Neural crest cell (in vitro differentiated cells): ENCODE results near the gene NLRP5. TPM values are rescaled to one million over a fixed set of nuclear protein-coding genes. Genes with fewer than 3 reads are reported as not detected.
A peak's percentile ranks its signal among the peaks of the same experiment; 100 is the strongest.

Experiments used
- DNase-seq: peaks from one replicate; pipeline ENCODE4 v3.0.0; 2021; ENCODE audit warnings: low read depth, mixed read lengths, low spot score
- H3K27ac Mint-ChIP-seq: one replicate; pipeline ENCODE4 v1.8.0; 2021; ENCODE audit warnings: mild to moderate bottlenecking, mixed read lengths; ENCODE audit not compliant: unreplicated experiment
- H3K27me3 Mint-ChIP-seq: 2 replicates; pipeline ENCODE4 v1.8.0; 2021; ENCODE audit warnings: low read depth, mild to moderate bottlenecking, mixed read lengths
- H3K36me3 Mint-ChIP-seq: 2 replicates; pipeline ENCODE4 v1.8.0; 2021; ENCODE audit warnings: low read depth, mild to moderate bottlenecking, mixed read lengths
- H3K4me1 Mint-ChIP-seq: 2 replicates; pipeline ENCODE4 v1.8.0; 2021; ENCODE audit warnings: mixed read lengths
- H3K4me3 Mint-ChIP-seq: one replicate; pipeline ENCODE4 v1.8.0; 2021; ENCODE audit warnings: mild to moderate bottlenecking, mixed read lengths
- H3K9me3 Mint-ChIP-seq: 2 replicates; pipeline ENCODE4 v1.8.0; 2021; ENCODE audit warnings: mixed read lengths
- CTCF ChIP-seq: fragments of 200-600 bp; sonication (generic); conservative IDR thresholded peaks from 2 replicates; pipeline ENCODE4 v1.5.0; 2021; ENCODE audit warnings: antibody characterized with exemption, mild to moderate bottlenecking
- total RNA-seq: library from RNA; stranded (reverse); gene quantifications from 2 replicates; pipeline ENCODE4 v1.2.1, GENCODE V29; 2021

The NLRP5 gene
- total RNA-seq, 1 donor from 2014 or later: not detected

GRCh38 chr19:56106397-56106849, 119.8 kb downstream of the NLRP5 start:
- no peaks in the 10 kb centered on the region for H3K9me3 Mint-ChIP-seq
- no peaks in the 10 kb centered on the region for H3K27me3 Mint-ChIP-seq
- H3K27ac Mint-ChIP-seq: no peak overlapping the region
- peaks cover 2% of the 10 kb centered on the region for H3K36me3 Mint-ChIP-seq
- peaks cover 17% of the 10 kb centered on the region for H3K4me1 Mint-ChIP-seq
- no peak overlapping the region for H3K4me3 Mint-ChIP-seq
- TF ChIP-seq CTCF: no peak
- DNase-seq: no peak

- H3K36me3 Mint-ChIP-seq: no peaks in the 10 kb centered on the region
- H3K27ac Mint-ChIP-seq: peak overlapping the region; percentile 6
- no peak for TF ChIP-seq CTCF
- no peaks in the 10 kb centered on the region for H3K9me3 Mint-ChIP-seq
- no peaks in the 10 kb centered on the region for H3K27me3 Mint-ChIP-seq
- no peak overlapping the region for H3K4me3 Mint-ChIP-seq
- DNase-seq: no peak
- peaks cover 22% of the 10 kb centered on the region for H3K4me1 Mint-ChIP-seq
These were observed 120.4 kb downstream of the NLRP5 start for GRCh38 chr19:56106993-56107392.

- Mint-ChIP-seq H3K27me3 (no peaks in the 10 kb centered on the region), H3K4me1 (peaks cover 29% of the 10 kb centered on the region), H3K9me3 (no peaks in the 10 kb centered on the region), H3K27ac (no peak overlapping the region), H3K36me3 (no peaks in the 10 kb centered on the region), H3K4me3 (no peak overlapping the region)
- no peak for TF ChIP-seq CTCF
- DNase-seq: no peak
These were observed 121.2 kb downstream of the NLRP5 start for GRCh38 chr19:56107626-56108351.

- H3K27ac Mint-ChIP-seq: no peak overlapping the region
- TF ChIP-seq CTCF: no peak
- H3K4me3 Mint-ChIP-seq: no peak overlapping the region
These were observed 122.0 kb downstream of the NLRP5 start for GRCh38 chr19:56108447-56109195.

GRCh38 chr19:56109226-56109625, 122.7 kb downstream of the NLRP5 start:
- H3K36me3 Mint-ChIP-seq: no peaks in the 10 kb centered on the region
- no peak overlapping the region for H3K4me3 Mint-ChIP-seq
- H3K9me3 Mint-ChIP-seq: no peaks in the 10 kb centered on the region
- no peak overlapping the region for H3K27ac Mint-ChIP-seq
- peaks cover 35% of the 10 kb centered on the region for H3K4me1 Mint-ChIP-seq
- H3K27me3 Mint-ChIP-seq: no peaks in the 10 kb centered on the region
- DNase-seq: no peak
- no peak for TF ChIP-seq CTCF

More at GRCh38 chr19:56108447-56109195, 122.0 kb downstream of the NLRP5 start:
- H3K36me3 Mint-ChIP-seq: no peaks in the 10 kb centered on the region
- DNase-seq: no peak
- peaks cover 35% of the 10 kb centered on the region for H3K4me1 Mint-ChIP-seq
- H3K9me3 Mint-ChIP-seq: no peaks in the 10 kb centered on the region
- no peaks in the 10 kb centered on the region for H3K27me3 Mint-ChIP-seq
